TTC549 (cell line): ENCODE data around the gene BPIFB2.

Source experiments
- FAIRE-seq: peaks from 2 replicates; lab custom pipeline; 2012; peaks lifted over from hg19 to GRCh38; lab: Jason Lieb, UNC

Gene BPIFB2

GRCh38 chr20:33022694-33023438, 15.4 kb downstream of the BPIFB2 start:
- FAIRE-seq = no peak

GRCh38 chr20:33023439-33024242, 16.1 kb downstream of the BPIFB2 start:
- FAIRE-seq = no peak

DNA sequence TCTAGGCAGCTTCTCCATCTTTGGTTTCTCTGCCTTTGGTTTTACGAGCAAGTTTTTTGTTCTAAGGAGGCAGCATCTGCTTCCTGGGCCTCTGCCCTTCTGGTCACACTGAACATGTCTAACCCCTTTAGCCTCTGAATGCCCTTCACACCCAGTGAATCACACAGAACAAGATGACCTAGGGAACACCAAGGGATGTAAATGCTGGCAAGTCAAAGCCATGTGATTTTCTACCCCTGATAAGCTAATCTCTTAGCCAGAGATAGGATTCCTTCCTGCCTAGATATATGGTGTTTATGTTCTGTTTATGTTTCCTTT, 16.7 kb downstream of the BPIFB2 start:
- no peak for FAIRE-seq

- FAIRE-seq = no peak
Measured at GRCh38 chr20:33024609-33025317, 17.3 kb downstream of the BPIFB2 start.

GRCh38 chr20:33025318-33025876, 17.9 kb downstream of the BPIFB2 start:
- FAIRE-seq = no peak

- no peak for FAIRE-seq
Measured at GRCh38 chr20:33026072-33026778, 18.7 kb downstream of the BPIFB2 start.

DNA sequence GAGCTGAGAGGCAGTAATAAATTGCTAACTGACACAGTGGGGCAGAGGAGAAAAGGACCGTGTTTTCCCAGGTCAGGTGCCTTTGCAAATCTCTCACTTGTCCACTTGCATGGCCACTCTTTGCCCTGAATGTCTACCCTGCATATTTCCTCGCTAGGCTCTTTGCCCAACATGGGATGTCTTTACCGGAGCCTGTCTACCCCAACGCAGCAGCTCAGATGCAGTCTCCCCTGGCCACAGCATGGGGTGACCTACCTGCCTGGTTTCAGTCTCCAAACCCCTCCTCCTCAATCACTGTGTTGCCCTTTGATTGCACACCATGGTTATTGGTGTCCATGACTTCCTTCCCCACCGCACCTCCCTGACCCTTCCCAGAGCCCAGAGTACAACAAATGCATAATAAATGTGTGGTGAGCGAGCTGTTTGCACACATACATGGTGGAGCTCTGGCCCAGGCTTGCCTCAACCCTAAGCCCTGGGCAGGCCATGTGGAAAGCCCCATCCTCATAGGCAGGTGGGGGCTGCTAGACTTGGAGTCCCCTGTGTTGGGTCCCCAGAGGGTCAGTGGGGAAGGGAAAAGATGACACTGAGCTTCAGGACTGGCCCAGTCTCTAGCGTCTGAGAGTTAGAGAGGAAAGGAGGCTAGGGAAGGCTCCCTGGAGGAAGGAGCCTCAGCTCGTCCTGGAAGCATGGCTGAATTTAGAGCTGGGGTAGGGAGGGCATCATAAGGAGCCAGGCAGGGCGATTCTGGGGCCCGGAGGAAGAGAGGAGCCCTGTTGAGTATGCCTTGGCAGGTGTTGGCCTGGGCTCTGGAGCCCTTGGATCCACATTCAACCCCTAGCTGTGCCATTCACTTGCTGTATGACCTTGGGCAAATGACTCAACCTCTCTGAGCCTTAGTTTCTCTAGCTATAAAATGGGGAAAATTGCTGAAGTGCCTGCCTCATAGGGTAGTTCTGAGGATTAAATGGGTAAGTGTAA, 19.6 kb downstream of the BPIFB2 start:
- FAIRE-seq = no peak

GRCh38 chr20:33027769-33028751, 20.6 kb downstream of the BPIFB2 start:
- FAIRE-seq = no peak

DNA sequence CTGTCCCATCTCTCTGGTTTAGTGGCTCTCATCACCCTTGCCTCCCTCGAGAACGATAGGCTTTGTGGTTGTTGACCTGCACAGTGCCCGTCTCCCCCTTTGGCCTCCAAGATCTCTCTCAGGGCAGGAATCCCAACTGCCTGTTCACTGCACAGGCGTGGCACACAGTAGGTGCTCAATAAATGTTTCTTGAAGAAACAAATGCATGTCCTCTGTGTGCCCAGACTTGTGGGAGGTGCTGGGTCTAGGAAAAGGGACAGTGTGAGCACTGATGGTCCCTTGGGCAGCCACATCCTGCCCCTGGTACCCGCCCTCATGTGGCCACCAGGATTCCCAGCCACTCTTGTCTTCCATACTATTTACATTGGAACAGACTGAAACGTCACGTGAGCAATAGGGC, 21.4 kb downstream of the BPIFB2 start:
- FAIRE-seq = no peak

GRCh38 chr20:33030076-33030475, 22.6 kb downstream of the BPIFB2 start:
- no peak for FAIRE-seq

DNA sequence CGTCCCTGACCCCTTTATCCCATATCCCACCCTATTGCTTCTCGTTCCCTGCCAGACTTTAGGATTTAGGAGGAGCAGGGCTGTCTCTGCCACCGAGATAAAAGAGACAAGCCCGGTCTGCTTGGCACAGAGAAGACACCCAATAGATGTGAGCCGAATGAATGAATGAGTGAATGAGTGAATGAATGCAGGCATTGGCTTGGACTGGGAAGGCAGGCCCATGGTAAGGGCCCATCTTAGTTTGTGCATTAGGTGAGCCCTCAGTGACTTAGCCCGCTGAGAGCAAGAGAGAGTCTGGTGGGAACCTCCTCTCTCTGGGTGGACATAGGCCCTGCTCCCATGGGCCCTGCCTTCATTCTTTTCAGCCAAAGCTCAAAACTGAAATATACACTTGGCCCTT, 23.1 kb downstream of the BPIFB2 start:
- no peak for FAIRE-seq

GRCh38 chr20:33031531-33031930, 24.0 kb downstream of the BPIFB2 start, which contains the start of gene BPIFB6:
TSS of gene BPIFB6 (plus strand) at chr20:33031648. CDS start at chr20:33031648, 0 bp downstream.
- no peak for FAIRE-seq

- no peak for FAIRE-seq
Measured at GRCh38 chr20:33032555-33032954, 25.1 kb downstream of the BPIFB2 start.

DNA sequence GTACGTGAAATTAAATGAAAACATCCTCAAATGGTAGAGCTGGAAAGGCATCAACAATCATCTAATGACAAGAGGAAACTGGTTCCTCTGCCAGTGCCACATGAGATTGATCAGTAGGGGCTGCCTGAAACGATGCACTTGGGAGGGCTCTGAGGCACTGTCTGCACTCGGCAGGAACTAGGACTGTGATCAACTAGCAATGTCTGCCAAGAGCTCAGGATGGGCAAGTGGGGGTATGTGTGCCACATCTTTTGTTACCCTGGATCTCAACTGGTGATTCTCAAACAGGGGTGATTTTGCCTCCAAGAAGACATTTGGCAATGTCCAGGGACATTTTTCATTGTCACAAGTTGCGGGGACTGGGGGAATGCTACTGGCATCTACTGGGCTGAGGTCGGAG, 25.9 kb downstream of the BPIFB2 start:
- no peak for FAIRE-seq

- no peak for FAIRE-seq
Measured at GRCh38 chr20:33034115-33034514, 26.6 kb downstream of the BPIFB2 start.

DNA sequence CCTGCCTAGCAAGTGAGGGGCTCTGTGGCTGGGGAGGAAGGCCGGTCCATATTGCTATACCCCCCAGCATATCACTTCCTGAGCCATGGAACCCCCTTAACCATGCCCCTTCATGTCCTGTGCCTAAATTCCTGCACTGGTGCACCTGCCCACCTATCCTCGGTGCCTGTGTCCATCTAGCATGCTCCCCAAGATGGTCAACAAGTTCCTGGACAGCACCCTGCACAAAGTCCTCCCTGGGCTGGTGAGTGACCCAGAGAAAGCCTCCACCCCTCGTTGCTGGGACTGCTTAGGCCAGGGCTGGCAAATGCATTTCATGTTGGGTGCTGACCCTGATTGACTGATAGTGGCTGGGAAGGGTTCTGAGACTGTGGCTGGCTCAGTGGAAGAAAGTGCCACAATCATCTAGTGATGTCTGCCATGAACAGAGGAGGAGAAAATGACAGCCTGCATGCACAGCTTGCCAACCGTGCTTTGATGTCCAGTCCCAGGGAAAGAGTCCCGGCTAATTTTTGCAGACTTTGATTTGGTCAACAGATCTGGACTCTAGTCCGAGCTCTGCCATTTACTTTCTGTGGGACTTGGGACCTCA, 27.5 kb downstream of the BPIFB2 start:
- no peak for FAIRE-seq

DNA sequence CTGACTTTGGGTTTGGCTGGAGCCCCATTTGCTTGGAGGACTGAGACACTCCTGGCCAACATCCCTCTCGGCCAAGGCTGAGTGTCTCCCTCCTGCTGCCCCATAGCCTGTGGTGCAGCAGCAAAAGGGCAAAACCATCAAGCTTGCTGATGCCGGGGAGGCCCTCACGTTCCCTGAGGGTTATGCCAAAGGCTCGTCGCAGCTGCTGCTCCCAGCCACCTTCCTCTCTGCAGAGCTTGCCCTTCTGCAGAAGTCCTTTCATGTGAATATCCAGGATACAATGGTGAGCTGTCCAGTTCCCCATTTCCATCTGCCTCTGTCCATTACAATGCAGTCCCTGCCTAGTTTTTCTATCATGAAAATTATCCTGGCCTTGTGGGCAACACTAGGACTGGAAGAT, 30.0 kb downstream of the BPIFB2 start:
- FAIRE-seq = no peak

- no peak for FAIRE-seq
Measured at GRCh38 chr20:33038243-33038642, 30.7 kb downstream of the BPIFB2 start.

DNA sequence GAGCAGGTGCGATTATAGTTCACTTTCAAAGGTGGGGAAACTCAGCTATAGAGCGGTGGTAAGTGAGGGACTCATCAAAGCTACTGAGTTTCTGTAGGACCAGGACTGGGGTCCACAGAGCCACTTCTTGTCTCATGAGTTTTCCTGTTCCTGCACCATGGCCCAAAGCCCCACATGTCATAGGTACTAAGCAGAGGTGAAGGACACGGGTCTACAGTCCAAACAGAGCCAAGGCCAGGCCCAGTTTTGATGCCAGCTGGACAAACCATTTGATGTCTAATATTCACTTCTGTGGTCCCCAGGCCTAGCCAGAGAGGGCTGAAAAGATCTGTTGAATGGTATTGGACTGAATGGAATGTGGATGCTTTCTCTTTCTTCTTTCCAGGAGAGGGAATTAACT, 34.9 kb downstream of the BPIFB2 start:
- no peak for FAIRE-seq
